ENCODE results near the gene TIRAP.

DNA sequence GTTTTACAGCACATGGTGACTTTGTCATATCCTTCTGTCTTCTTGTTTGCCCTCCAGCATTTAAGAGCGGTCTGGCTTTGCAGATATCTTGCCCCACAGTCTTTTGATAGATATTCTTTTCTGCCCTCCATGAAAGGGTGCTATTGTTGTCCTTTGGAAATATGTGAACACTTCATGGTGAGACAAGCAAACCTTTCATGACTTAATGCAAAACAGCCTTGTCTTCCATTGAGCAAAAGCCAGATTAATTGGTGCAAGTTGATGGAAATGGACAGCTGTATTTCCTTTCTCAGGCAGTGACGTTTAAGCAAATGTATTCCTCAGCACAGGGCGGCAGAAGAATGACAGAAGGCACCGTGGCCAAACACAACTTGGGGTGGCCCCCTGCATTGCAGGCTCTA is 25.4 kb downstream of the TIRAP start:
- TF ChIP-seq, protein P1, sequence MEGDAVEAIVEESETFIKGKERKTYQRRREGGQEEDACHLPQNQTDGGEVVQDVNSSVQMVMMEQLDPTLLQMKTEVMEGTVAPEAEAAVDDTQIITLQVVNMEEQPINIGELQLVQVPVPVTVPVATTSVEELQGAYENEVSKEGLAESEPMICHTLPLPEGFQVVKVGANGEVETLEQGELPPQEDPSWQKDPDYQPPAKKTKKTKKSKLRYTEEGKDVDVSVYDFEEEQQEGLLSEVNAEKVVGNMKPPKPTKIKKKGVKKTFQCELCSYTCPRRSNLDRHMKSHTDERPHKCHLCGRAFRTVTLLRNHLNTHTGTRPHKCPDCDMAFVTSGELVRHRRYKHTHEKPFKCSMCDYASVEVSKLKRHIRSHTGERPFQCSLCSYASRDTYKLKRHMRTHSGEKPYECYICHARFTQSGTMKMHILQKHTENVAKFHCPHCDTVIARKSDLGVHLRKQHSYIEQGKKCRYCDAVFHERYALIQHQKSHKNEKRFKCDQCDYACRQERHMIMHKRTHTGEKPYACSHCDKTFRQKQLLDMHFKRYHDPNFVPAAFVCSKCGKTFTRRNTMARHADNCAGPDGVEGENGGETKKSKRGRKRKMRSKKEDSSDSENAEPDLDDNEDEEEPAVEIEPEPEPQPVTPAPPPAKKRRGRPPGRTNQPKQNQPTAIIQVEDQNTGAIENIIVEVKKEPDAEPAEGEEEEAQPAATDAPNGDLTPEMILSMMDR (IDR thresholded peaks at IDR 0.05): no peak
- no peak for TF ChIP-seq POLR2A (IDR thresholded peaks at IDR 0.05)

All from right lobe of liver (tissue), 4 donors.